DMS53 (cell line): ENCODE data around the gene AZU1.

Experiments
- DNase-seq: peaks from one replicate; lab custom pipeline; 2025; lab: John Stamatoyannopoulos, UW

The AZU1 gene, protein sequence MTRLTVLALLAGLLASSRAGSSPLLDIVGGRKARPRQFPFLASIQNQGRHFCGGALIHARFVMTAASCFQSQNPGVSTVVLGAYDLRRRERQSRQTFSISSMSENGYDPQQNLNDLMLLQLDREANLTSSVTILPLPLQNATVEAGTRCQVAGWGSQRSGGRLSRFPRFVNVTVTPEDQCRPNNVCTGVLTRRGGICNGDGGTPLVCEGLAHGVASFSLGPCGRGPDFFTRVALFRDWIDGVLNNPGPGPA

DNA sequence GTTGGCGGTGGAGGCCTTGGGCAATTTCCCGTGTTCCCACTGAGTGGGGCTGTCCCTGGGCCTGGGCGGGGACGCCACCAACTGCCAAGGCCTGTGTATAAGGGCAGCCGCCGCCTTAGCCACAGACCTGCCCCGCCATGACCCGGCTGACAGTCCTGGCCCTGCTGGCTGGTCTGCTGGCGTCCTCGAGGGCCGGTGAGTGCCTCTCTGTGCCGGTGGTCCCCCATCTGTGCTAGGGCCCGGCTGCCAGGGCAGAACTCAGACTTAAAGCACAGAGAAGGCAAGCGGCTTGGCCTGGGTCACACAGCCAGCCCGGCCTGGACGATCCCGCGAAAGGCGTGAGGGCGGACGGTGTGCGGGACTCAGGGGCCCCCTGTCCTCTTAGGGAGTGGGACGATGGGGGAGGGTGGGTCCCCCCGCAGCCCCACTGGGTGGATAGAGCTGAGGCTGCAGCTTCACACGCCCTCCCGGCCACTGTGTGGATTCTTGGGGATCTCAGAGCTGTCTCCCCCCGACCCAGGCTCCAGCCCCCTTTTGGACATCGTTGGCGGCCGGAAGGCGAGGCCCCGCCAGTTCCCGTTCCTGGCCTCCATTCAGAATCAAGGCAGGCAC lies at the start of gene AZU1:
AZU1 (plus strand) TSS at position 128 of the 612 bp plus-strand sequence; CDS start at position 138, 10 bp downstream.
- no peak for DNase-seq

DNA sequence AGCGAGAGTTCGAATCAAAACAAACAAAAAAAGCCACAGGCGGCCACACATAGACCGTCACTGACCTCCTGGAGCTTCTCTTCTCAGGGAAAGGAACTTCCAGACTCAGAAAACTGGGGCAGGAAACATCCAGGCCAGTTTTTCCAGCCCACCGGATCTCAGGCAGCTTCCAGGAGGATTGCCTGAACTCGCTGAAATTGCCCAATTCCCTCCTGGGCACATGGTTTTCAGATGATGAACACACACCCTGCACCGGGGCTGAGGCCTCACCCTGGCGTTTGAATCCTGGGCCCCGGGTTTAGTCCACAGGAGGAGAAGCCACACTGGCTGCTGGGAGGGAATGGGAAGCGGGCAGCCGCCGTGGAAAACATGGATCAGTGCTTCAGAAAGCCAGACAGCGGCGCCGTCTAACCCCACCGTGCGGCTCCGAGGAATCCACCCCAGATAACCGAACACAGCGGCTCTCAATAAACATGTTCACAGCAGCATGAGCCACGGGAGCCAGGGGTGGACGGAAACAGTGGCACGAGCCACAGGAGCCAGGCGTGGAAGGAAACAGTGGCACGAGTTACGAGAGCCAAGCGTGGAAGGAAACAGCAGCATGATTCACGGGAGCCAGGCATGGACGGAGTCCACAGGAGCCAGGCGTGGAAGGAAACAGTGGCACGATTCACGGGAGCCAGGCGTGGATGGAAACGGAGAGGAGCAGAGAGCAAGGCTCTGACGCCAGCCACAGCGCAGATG lies 48.6 kb upstream of the AZU1 start:
- DNase-seq = peak; percentile 34

DNA sequence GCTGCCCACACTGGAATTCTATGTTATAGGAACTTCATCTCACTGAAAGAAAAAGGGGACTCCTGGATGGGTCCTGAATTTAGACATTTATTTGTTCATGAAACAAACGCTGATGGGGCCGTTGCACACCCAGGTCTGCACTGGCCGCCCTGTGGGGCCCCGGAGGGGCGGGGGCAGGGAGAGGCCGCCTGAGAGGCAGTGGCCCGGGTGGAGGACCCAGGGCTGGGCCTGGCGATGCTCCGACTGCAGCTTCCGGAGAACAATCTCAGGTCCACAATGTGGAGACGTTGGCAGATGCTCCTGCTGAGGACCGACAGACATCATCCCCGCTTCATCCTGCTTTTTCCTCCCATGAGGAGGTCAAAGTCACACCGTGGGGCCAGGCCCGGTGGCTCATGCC lies 46.7 kb upstream of the AZU1 start:
- no peak for DNase-seq

DNA sequence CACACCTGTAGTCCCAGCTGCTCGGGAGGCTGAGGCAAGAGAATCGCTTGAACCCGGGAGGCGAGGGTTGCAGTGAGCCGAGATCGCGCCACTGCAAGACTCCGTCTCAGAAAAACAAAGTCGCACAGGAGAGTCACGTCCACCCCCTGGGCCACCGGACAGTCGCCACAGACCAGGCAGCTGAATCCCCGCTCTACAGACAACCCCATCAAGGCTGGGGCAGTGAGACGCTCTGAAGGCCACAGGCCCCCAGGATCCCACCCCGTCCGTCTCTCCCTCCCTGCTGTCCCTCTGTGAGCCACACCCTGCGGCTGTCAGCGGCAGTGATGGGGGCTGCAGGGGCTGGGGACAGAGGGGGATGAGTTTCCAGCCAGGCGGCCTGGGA lies 45.8 kb upstream of the AZU1 start:
- no peak for DNase-seq

DNA sequence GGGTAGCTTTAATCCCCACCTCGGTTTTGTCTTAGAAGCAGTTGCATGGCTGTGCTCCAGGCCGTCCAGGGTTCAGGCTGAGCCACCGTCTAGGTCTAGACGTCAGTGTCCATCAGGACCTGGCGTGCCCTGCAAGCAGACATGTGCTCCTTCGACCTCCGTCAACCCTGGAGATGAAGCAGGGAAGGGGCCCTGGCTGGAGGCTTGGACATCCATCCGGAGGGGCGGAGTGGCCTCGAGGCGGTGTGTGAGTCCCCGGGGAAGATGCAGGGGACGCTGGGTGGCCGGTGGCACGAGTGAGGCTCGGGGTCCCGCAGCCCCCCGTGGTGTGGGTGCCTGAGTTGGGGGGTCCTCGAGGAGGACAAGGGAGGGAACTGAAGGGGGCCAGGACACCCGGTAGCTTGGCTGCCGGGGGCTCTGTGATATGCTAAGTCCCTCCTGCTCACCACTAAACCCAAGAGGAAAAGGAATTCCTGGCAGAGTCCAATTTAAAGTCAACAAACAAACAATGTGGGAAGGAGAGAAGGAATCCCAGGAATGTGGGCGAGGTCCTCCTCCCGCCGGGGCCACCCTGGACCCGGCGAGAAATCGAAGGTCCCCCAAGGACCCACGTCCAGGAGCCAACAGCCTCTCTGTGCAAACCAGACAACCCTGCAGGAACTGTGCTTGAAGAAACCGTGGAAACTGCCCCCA lies 45.3 kb upstream of the AZU1 start:
- DNase-seq = no peak

DNA sequence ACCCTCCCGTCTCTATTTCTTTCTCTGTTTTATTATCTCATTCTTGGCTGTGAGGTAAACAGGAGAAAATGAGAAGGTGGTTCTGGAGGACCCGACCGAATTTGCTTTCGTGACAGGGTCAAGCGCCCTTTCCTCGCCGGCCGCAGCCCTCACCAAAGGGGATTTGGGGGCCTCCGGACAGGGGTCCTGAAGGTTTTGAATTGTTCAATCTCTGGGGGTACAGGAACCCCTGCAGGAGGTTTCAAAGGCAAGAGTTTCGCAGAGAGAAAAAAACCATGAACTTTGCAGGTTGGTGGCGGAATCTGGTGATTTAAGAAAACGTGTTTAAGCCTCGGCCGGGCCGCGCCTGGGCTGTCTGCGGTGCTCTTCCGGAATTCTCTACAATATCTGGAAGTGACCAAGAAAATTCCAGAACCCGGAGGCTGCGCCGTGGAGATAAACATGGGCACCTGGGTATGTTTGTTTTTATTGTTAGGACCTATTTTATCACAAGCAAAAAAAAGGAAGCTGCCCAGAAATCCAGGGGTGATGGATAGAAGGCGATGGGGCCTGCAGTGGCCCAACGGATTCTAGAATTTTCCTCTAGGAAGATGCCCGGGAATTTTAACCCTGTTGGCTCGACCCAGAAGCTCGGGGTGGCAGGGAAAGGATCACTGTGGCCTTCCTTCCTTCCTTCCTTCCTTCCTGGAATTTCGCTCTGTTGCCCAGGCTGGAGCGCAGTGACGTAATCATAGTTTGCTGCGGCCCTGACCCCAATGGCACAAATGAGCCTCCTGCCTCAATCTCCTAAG lies 44.6 kb upstream of the AZU1 start:
- no peak for DNase-seq

DNA sequence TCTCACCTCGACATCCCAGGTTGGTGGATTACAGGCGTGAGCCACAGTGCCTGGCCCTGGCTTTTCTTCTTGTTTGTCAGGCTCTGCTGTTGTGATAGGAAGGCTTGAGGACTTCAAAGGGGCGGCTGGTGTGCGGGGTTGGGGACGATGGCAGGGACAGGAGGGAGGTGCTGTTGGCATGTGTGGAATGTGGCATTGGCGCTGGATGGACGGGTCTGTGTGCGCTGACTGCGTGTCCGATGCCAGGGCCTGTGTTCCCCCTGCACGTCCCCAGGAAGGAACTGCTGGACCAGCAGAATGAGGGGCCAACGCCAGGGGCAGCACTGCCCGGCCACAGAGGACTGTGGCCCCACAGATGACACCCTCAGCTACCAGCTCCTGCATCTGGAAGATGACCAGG lies 43.1 kb upstream of the AZU1 start:
- no peak for DNase-seq

DNA sequence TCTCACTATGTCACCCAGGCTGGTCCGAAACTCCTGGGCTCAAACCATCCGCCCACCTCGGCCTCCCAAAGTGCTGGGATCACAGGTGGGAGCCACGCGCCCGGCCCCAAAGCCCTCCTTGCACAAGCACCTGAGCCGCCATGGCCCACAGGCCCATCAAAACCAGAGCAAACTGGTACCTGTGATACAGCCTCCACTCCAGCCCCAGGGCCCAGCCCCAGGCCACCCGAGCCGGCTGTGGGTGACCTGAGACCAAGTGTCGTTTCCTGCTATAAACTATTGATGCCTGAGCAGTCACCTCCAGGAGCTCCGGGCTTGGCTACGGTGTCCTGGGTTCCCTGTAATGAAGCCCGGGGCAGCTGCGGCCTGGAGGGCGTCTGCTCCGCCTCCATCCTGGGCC lies 40.1 kb upstream of the AZU1 start:
- DNase-seq = no peak

DNA sequence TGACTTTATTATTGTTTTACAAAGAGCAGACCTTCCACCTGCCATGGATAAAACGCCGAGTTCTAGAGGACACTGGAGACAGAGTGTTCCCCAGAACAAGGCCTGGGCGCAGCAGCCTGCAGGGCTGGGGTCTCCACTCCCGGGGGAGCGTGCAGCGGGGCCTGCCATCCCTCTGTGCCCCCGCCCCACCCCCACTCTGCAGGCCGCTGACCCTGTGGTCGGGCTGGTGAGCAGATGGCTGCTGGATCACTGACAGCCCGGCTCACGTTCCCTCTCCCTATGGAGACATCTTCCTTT lies 39.0 kb upstream of the AZU1 start:
- DNase-seq = no peak

DNA sequence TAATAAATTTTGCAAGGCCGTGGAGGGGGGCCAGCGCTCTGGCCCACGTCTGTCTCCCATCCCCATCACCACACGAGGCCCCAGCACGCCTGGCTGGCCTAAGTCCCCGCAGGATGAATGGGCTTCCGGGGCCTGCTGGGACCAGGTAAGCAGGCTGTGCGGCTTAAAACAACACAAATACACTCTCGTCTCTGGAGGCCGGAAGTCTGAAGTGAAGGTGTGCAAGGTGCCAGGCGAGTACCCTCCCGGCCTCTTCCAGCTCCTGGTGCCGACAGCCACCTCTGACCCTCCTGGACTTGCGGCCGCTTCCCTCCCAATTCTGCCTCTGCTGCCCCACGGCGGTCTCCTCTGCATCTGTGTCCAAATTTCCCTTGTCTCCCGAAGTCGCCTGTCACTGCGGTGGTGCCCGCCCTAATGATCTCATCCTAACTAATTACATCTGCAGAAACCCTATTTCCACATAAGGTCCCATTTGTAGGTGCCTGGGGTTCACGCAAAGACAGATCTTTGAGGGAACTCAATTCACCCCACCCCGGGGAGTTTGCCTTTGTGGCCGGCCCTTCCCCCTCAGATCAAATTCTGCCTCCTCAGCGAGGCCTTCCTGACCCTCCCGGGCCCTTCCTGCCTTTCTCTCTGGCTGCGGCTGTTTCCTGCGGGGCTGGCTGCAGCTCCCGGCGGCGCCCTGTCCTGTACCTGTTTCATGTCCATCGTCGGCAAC lies 38.5 kb upstream of the AZU1 start:
- DNase-seq = peak; percentile 72

DNA sequence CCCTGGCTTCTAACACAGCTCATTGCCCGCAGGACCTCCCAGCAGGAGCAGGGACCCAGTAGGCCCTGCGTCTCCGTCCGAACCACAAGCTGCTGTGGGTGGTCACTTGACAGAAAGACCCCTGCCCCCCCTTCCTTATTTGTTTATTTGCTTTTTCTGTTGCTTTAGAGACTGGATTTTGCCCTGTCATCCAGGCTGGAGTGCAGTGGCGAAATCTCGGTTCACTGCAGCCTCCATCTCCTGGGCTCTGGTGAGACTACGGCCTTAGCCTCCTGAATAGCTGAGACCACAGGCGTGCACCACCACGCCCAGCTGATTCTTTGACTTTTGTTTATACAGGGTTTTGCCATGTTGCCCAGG lies 38.0 kb upstream of the AZU1 start:
- no peak for DNase-seq

DNA sequence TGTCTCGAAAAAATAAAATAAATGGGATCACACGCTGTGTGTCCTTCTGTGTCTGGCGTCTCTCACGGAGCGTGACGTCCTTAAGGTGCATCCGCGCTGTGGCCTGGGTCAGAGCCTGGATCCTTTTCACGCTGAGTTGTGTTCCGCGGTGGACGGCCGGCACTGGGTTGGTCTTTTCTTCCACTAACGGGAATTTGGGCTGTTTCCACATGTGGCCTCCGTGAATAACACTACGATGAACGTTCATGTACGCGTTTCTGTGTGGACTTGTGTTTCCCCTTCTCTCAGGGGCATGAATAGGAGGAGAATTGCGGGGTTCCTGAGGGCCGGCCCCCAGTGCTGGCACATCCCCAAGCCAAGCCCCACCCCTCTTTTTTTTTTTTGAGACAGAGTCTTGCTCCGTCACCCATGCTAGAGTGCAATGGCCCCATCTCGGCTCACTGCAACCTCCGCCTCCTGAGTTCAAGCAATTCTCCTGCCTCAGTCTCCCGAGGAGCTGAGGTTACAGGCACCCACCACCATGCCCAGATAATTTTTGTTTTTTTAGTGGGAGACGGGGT lies 36.5 kb upstream of the AZU1 start:
- no peak for DNase-seq

DNA sequence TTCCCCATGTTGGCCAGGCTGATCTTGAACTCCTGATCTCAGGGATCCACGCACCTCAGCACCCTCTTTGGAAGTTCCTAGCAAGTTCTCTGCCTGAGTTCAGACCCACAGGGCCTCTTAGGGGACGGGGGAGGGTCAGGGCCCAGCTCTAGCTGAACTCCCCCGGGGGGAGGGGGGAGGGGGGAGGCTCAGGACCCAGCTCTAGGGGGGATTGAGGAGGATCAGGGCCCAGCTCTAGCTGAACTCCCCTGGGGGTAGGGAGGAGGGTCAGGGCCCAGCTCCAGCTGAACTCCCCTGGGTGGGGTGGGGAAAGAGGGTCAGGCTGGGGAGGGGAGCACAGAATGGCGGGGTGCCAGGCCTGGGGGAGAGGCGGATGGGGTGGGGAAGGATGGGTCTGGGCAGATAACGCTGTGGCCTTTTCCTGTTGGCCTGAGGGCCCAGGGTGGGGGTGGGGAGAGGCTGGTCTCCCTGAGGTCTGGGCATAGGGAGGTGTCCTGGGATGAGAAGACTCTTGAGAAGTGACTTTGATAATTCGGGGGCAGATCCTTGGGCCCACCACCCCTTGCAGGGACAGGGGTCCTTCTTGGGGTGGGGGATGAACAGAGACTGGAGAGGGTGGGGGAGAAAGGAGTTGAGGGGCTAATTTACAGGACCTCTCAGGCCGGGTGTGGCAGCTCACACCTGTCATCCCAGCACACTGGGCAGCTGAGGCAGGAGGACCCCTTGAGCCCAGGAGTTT lies 35.9 kb upstream of the AZU1 start:
- no peak for DNase-seq

DNA sequence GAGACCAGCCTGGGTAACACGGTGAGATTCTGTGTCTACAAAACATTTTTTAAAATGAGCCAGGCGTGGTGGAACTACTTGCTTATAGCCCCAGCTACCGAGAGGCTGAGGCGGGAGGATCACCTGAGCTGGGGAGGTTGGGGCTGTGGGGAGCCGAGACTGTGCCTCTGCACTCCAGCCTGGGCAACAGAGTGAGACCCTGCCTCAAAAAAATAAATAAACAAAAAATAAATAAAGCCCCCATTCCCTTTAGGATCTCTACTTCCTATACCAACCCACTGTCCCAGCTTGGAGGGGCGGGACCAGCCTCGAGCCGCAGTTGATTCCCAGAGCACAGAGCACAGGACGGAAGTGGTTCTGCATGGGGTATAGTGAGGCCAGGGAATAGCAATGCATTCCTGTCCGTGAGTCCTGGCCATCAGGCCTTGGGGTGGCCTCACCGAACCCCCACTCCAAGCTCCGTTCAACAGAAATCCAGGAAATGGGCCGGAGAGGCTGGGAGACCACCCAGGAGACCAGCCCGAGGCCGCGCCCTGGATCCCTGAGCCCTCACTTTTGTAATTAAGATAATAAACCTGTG lies 35.2 kb upstream of the AZU1 start:
- DNase-seq = no peak

DNA sequence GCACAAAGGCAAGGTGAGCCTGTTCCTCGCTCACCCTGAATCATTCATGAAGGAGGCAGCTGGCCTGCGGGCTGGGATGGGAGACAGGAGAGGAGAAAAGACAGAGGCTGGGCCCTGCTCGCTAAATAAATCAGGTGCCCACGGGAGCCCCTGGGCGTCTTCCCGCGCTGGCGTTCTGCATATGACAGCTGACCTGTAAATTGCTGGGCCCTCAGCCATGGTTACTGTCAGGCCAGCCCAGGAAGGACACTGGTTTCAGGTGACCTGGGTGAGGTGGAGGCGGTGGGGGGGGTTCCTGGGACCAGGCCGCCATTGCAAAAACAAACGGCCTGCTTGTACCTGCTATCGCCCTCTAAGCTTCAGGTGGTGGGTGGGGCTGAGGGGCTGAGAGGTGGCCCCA lies 33.8 kb upstream of the AZU1 start:
- DNase-seq = no peak

DNA sequence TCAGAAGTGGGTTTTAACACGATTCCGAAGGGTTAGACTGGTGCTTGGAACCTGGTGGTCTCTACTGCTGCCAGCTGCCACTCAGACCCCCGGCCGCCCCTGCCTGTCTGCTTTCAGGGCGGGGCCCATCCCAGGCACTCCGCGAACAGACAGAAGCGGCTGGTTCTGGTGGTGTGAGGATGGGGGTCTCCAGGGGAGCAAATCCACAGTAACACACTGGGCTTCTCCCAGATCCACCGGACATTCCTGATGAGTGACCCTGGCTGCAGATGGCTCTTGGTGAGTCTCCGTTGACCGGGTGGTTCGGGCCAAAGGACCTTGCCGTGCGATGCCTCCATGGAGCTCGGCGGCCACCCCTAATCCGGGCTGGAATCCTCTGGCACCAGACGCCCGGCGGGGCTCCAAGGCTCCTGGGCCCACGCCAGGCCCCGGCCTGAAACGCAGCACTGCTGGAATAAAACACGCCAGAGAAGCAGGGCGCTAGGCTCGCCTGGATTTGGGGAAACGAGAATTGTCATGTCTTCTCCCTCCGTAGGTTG lies 32.5 kb upstream of the AZU1 start:
- DNase-seq = no peak

DNA sequence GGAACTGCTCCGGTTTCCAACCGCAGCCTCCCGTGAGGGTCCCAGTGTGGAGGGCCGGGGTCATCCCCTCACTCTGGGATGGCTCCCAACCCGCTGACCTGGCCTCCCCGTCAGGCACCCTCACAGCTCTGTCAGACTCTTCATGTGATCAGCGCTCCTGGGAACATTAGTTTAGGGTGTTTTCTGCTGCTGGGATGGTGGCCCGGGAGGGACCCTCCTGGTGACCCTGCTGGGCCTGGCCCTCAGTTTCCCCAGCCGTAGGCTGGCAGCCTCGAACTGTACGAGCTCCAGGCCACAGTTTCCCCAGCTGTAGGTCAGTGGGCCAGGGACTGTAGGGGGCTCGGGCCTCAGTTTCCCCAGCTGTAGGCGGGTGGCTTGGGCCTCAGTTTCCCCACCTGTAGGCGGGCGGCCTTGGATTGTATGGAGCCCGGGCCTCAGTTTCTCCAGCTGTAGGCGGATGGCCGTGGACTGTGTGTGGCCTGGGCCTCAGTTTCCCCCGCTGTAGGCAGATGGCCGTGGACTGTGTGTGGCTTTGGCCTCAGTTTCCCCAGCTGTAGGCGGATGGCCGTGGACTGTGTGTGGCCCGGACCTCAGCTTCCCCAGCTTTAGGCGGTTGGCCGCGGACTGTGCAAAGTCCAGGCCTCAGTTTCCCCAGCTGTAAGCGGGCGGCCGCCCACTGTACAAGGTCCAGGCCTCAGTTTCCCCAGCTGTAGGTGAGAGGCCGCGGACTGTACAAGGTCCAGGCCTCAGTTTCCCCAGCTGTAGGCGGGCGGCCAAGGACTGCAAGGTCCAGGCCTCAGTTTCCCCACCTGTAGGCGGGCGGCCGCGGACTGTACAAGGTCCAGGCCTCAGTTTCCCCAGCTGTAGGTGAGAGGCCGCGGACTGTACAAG lies 31.7 kb upstream of the AZU1 start:
- DNase-seq = no peak

DNA sequence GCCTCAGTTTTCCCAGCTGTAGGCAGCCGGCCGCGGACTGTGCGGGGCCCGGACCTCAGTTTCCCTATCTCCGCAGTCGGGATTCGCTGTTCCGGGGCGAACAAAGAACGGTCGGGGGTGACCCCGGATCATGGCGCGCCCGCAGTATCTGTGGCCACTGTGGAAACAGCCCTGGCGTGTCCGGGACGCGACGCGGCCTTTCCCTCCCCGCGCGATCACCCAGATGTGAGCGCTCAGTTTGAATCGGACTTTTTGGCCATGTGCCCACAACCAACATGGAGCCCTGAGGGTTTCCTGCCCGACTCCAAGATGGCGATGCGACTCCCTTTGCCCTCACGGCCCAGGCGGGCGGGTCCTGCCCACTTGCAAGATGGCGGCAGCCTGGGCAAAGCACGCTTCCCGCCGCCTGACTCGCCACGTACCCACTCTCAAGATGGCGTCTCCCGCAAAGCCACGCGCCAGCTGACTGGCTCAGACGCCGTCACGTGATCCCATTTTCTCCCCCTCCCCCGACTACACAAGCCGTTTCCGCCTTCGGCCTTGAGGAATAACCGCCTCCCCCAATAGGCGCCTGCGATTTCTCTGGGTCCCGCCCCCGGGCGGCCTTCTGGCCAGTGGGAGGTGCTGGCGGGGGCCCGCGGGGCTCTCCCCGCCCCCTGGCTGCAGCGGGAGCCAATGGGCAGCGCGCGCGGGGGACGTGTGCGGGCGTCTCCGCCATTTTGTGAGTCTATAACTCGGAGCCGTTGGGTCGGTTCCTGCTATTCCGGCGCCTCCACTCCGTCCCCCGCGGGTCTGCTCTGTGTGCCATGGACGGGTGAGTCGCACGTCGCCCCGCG lies 30.7 kb upstream of the AZU1 start, which contains the start of gene PTBP1:
PTBP1 (plus strand) TSS at position 761 of the 836 bp plus-strand sequence; CDS start at position 807, 46 bp downstream.
- DNase-seq = peak; percentile 99
